HG03571 (cell line): ENCODE results near the gene BRCA2.

Experiments
- ATAC-seq: cut with Tn5 transposase; IDR thresholded peaks from one replicate; pipeline ENCODE4 v1.9.1; 2021; ENCODE audit not compliant: unreplicated experiment

The BRCA2 gene

GRCh38 chr13:32315238-32316027, at the start of gene BRCA2, which contains the start of gene ZAR1L:
Gene BRCA2, plus strand, starts transcription at chr13:32315508. Its CDS starts 953 bp downstream, at chr13:32316461.
Gene ZAR1L, minus strand, starts transcription at chr13:32315363. Its CDS starts 3,438 bp downstream, at chr13:32311925.
- peak; percentile 91 for ATAC-seq

- ATAC-seq = no peak
Observed at GRCh38 chr13:32265726-32266125, 49.6 kb upstream of the BRCA2 start.

GRCh38 chr13:32266130-32266529, 49.2 kb upstream of the BRCA2 start:
- ATAC-seq = no peak

GRCh38 chr13:32267836-32268439, 47.4 kb upstream of the BRCA2 start:
- peak; percentile 94 for ATAC-seq

- no peak for ATAC-seq
Observed at GRCh38 chr13:32272021-32272683, 43.2 kb upstream of the BRCA2 start.

GRCh38 chr13:32277839-32278238, 37.5 kb upstream of the BRCA2 start:
- ATAC-seq = no peak

GRCh38 chr13:32278426-32278825, 36.9 kb upstream of the BRCA2 start:
- ATAC-seq = no peak

- no peak for ATAC-seq
Observed at GRCh38 chr13:32281096-32281495, 34.2 kb upstream of the BRCA2 start.

GRCh38 chr13:32282096-32282711, 33.1 kb upstream of the BRCA2 start:
- no peak for ATAC-seq

GRCh38 chr13:32284927-32285632, 30.2 kb upstream of the BRCA2 start:
- ATAC-seq = no peak

- no peak for ATAC-seq
Observed at GRCh38 chr13:32285633-32285965, 29.7 kb upstream of the BRCA2 start.

- ATAC-seq = no peak
Observed at GRCh38 chr13:32297206-32297605, 18.1 kb upstream of the BRCA2 start.

- no peak for ATAC-seq
Observed at GRCh38 chr13:32298695-32299094, 16.6 kb upstream of the BRCA2 start.

- no peak for ATAC-seq
Observed at GRCh38 chr13:32299893-32300292, 15.4 kb upstream of the BRCA2 start.

- no peak for ATAC-seq
Observed at GRCh38 chr13:32300406-32300805, 14.9 kb upstream of the BRCA2 start.

GRCh38 chr13:32300920-32301319, 14.4 kb upstream of the BRCA2 start:
- no peak for ATAC-seq

GRCh38 chr13:32302461-32302860, 12.8 kb upstream of the BRCA2 start:
- ATAC-seq = no peak

GRCh38 chr13:32305646-32306045, 9.7 kb upstream of the BRCA2 start:
- no peak for ATAC-seq

GRCh38 chr13:32309312-32310133, 5.8 kb upstream of the BRCA2 start:
- no peak for ATAC-seq

- ATAC-seq = peak; percentile 48
Observed at GRCh38 chr13:32310134-32310706, 5.1 kb upstream of the BRCA2 start.
